ENCODE measurements around the gene PRKCA. TPM values are rescaled to one million over a fixed set of nuclear protein-coding genes. Genes with fewer than 3 reads are reported as not detected.
"Not testable (repeated sequence)": the region's sequence is repeated elsewhere in the genome, so short reads cannot be mapped to it uniquely, and the experiment has no call there.

Gene PRKCA
- total RNA-seq, 2 donors from 2014 or later, result 84.9 to 93.9 TPM

- H3K27me3 Mint-ChIP-seq, result no peaks in the 10 kb centered on the region
- peaks cover 33% of the 10 kb centered on the region for H3K4me1 Mint-ChIP-seq
- peaks cover 4% of the 10 kb centered on the region for H3K36me3 Mint-ChIP-seq (ENCODE audit: low read depth)
- H3K27ac Mint-ChIP-seq, result peak overlapping the region; percentile 43
- DNase-seq, result no peak
- no peak for ATAC-seq
- H3K4me3 Mint-ChIP-seq, result no peak overlapping the region
- H3K9me3 ChIP-seq (ENCODE audit: control insufficient read depth, low read length, poor library complexity, severe bottlenecking), result no peaks in the 10 kb centered on the region
Measured at GRCh38 chr17:66354472-66354871, 52.1 kb downstream of the PRKCA start.

- Mint-ChIP-seq H3K4me1 (peaks cover 31% of the 10 kb centered on the region), H3K36me3 (ENCODE audit: low read depth) (peaks cover 4% of the 10 kb centered on the region)
- DNase-seq, result no peak
Measured at GRCh38 chr17:66354981-66355380, 52.6 kb downstream of the PRKCA start.

GRCh38 chr17:66355510-66355909 is 53.1 kb downstream of the PRKCA start:
- peaks cover 4% of the 10 kb centered on the region for H3K36me3 Mint-ChIP-seq (ENCODE audit: low read depth)
- peaks cover 35% of the 10 kb centered on the region for H3K4me1 Mint-ChIP-seq
- H3K4me3 Mint-ChIP-seq, result no peak overlapping the region

More at GRCh38 chr17:66354981-66355380, 52.6 kb downstream of the PRKCA start:
- H3K9me3 ChIP-seq (ENCODE audit: control insufficient read depth, low read length, poor library complexity, severe bottlenecking), result no peaks in the 10 kb centered on the region
- no peak for ATAC-seq
- peak overlapping the region; percentile 43 for H3K27ac Mint-ChIP-seq
- H3K27me3 Mint-ChIP-seq, result no peaks in the 10 kb centered on the region
- H3K4me3 Mint-ChIP-seq, result no peak overlapping the region

GRCh38 chr17:66357037-66357436 is 54.6 kb downstream of the PRKCA start:
- Mint-ChIP-seq H3K27ac (no peak overlapping the region), H3K36me3 (ENCODE audit: low read depth) (no peaks in the 10 kb centered on the region), H3K4me3 (no peak overlapping the region), H3K27me3 (no peaks in the 10 kb centered on the region), H3K4me1 (peaks cover 34% of the 10 kb centered on the region)
- ATAC-seq (no peak), DNase-seq (no peak)
- H3K9me3 ChIP-seq (ENCODE audit: control insufficient read depth, low read length, poor library complexity, severe bottlenecking), result no peaks in the 10 kb centered on the region

More at GRCh38 chr17:66355510-66355909, 53.1 kb downstream of the PRKCA start:
- peak overlapping the region; percentile 43 for H3K27ac Mint-ChIP-seq
- DNase-seq, result no peak
- ATAC-seq, result no peak
- H3K9me3 ChIP-seq (ENCODE audit: control insufficient read depth, low read length, poor library complexity, severe bottlenecking), result no peaks in the 10 kb centered on the region
- no peaks in the 10 kb centered on the region for H3K27me3 Mint-ChIP-seq

- no peaks in the 10 kb centered on the region for H3K36me3 Mint-ChIP-seq (ENCODE audit: low read depth)
- H3K27ac Mint-ChIP-seq, result no peak overlapping the region
- DNase-seq, result no peak
- no peak for ATAC-seq
- H3K4me3 Mint-ChIP-seq, result no peak overlapping the region
- H3K9me3 ChIP-seq (ENCODE audit: control insufficient read depth, low read length, poor library complexity, severe bottlenecking), result no peaks in the 10 kb centered on the region
- no peaks in the 10 kb centered on the region for H3K27me3 Mint-ChIP-seq
- peaks cover 38% of the 10 kb centered on the region for H3K4me1 Mint-ChIP-seq
Measured at GRCh38 chr17:66359351-66359750, 56.9 kb downstream of the PRKCA start.

- ATAC-seq; DNase-seq; H3K27ac Mint-ChIP-seq; H3K27me3 Mint-ChIP-seq; H3K36me3 Mint-ChIP-seq (ENCODE audit: low read depth); H3K9me3 ChIP-seq (ENCODE audit: control insufficient read depth, low read length, poor library complexity, severe bottlenecking); H3K4me3 Mint-ChIP-seq: not testable (repeated sequence)
- peaks cover 45% of the 10 kb centered on the region for H3K4me1 Mint-ChIP-seq
Measured at GRCh38 chr17:66360961-66361565, 58.6 kb downstream of the PRKCA start.

GRCh38 chr17:66364508-66364907 is 62.1 kb downstream of the PRKCA start:
- peaks cover 57% of the 10 kb centered on the region for H3K4me1 Mint-ChIP-seq
- H3K4me3 Mint-ChIP-seq, result peak overlapping the region; percentile 81
- no peaks in the 10 kb centered on the region for H3K27me3 Mint-ChIP-seq
- H3K36me3 Mint-ChIP-seq (ENCODE audit: low read depth), result no peaks in the 10 kb centered on the region
- H3K9me3 ChIP-seq (ENCODE audit: control insufficient read depth, low read length, poor library complexity, severe bottlenecking), result no peaks in the 10 kb centered on the region
- peak overlapping the region; percentile 85 for H3K27ac Mint-ChIP-seq
- ATAC-seq, result no peak
- no peak for DNase-seq

GRCh38 chr17:66364990-66365490 is 62.6 kb downstream of the PRKCA start:
- peaks cover 62% of the 10 kb centered on the region for H3K4me1 Mint-ChIP-seq
- H3K36me3 Mint-ChIP-seq (ENCODE audit: low read depth), result peaks cover 2% of the 10 kb centered on the region
- H3K9me3 ChIP-seq (ENCODE audit: control insufficient read depth, low read length, poor library complexity, severe bottlenecking), result no peaks in the 10 kb centered on the region
- H3K27me3 Mint-ChIP-seq, result no peaks in the 10 kb centered on the region
- peak overlapping the region; percentile 85 for H3K27ac Mint-ChIP-seq
- ATAC-seq (peak; percentile 65), DNase-seq (no peak)
- H3K4me3 Mint-ChIP-seq, result peak overlapping the region; percentile 81

- no peak overlapping the region for H3K4me3 Mint-ChIP-seq
- no peak for DNase-seq
- H3K4me1 Mint-ChIP-seq, result peaks cover 54% of the 10 kb centered on the region
- H3K9me3 ChIP-seq (ENCODE audit: control insufficient read depth, low read length, poor library complexity, severe bottlenecking), result no peaks in the 10 kb centered on the region
- no peak overlapping the region for H3K27ac Mint-ChIP-seq
- ATAC-seq, result no peak
- H3K27me3 Mint-ChIP-seq, result no peaks in the 10 kb centered on the region
- peaks cover 2% of the 10 kb centered on the region for H3K36me3 Mint-ChIP-seq (ENCODE audit: low read depth)
Measured at GRCh38 chr17:66365903-66366302, 63.5 kb downstream of the PRKCA start.

GRCh38 chr17:66367107-66367506 is 64.7 kb downstream of the PRKCA start:
- Mint-ChIP-seq H3K27ac (no peak overlapping the region), H3K4me3 (no peak overlapping the region), H3K27me3 (no peaks in the 10 kb centered on the region), H3K36me3 (ENCODE audit: low read depth) (peaks cover 2% of the 10 kb centered on the region), H3K4me1 (peaks cover 49% of the 10 kb centered on the region)
- ATAC-seq (no peak), DNase-seq (no peak)
- H3K9me3 ChIP-seq (ENCODE audit: control insufficient read depth, low read length, poor library complexity, severe bottlenecking), result no peaks in the 10 kb centered on the region

GRCh38 chr17:66369830-66370229 is 67.4 kb downstream of the PRKCA start:
- peaks cover 39% of the 10 kb centered on the region for H3K4me1 Mint-ChIP-seq
- H3K27ac Mint-ChIP-seq, result peak overlapping the region; percentile 59

GRCh38 chr17:66371561-66371960 is 69.1 kb downstream of the PRKCA start:
- Mint-ChIP-seq H3K36me3 (ENCODE audit: low read depth) (peaks cover 2% of the 10 kb centered on the region), H3K4me3 (no peak overlapping the region), H3K4me1 (peaks cover 33% of the 10 kb centered on the region), H3K27me3 (no peaks in the 10 kb centered on the region), H3K27ac (no peak overlapping the region)
- no peaks in the 10 kb centered on the region for H3K9me3 ChIP-seq (ENCODE audit: control insufficient read depth, low read length, poor library complexity, severe bottlenecking)
- DNase-seq (no peak), ATAC-seq (no peak)

More at GRCh38 chr17:66369830-66370229, 67.4 kb downstream of the PRKCA start:
- ATAC-seq (no peak), DNase-seq (no peak)
- no peak overlapping the region for H3K4me3 Mint-ChIP-seq
- H3K9me3 ChIP-seq (ENCODE audit: control insufficient read depth, low read length, poor library complexity, severe bottlenecking), result no peaks in the 10 kb centered on the region
- H3K36me3 Mint-ChIP-seq (ENCODE audit: low read depth), result peaks cover 2% of the 10 kb centered on the region
- no peaks in the 10 kb centered on the region for H3K27me3 Mint-ChIP-seq

GRCh38 chr17:66372182-66372581 is 69.8 kb downstream of the PRKCA start:
- Mint-ChIP-seq H3K27me3 (no peaks in the 10 kb centered on the region), H3K36me3 (ENCODE audit: low read depth) (peaks cover 2% of the 10 kb centered on the region), H3K4me1 (peaks cover 28% of the 10 kb centered on the region), H3K4me3 (no peak overlapping the region), H3K27ac (peak overlapping the region; percentile 81)
- DNase-seq (no peak), ATAC-seq (no peak)
- H3K9me3 ChIP-seq (ENCODE audit: control insufficient read depth, low read length, poor library complexity, severe bottlenecking), result no peaks in the 10 kb centered on the region

GRCh38 chr17:66373079-66373478 is 70.7 kb downstream of the PRKCA start:
- Mint-ChIP-seq H3K27me3 (no peaks in the 10 kb centered on the region), H3K4me1 (peaks cover 22% of the 10 kb centered on the region), H3K4me3 (no peak overlapping the region), H3K27ac (peak overlapping the region; percentile 32), H3K36me3 (ENCODE audit: low read depth) (peaks cover 2% of the 10 kb centered on the region)
- no peak for ATAC-seq
- H3K9me3 ChIP-seq (ENCODE audit: control insufficient read depth, low read length, poor library complexity, severe bottlenecking), result no peaks in the 10 kb centered on the region
- no peak for DNase-seq

Measured in T-helper 17 cell (primary cell).